ENCODE measurements around the gene LRRC56.

LRRC56 gene

GRCh38 chr11:556662-557256 lies 19.4 kb downstream of the LRRC56 start:
- no peak for DNase-seq (ENCODE audit: low read depth in 2 of 3, low spot score in 2 of 3)

- DNase-seq (ENCODE audit: low read depth in 2 of 3, low spot score in 2 of 3), result no peak
These were observed 20.2 kb downstream of the LRRC56 start for GRCh38 chr11:557328-558132.

- no peak for DNase-seq (ENCODE audit: low read depth in 2 of 3, low spot score in 2 of 3)
These were observed 21.2 kb downstream of the LRRC56 start for GRCh38 chr11:558503-558902.

- DNase-seq (ENCODE audit: low read depth in 2 of 3, low spot score in 2 of 3), result no peak
These were observed 21.8 kb downstream of the LRRC56 start for GRCh38 chr11:559020-559620.

GRCh38 chr11:559712-560304 lies 22.5 kb downstream of the LRRC56 start:
- no peak for DNase-seq (ENCODE audit: low read depth in 2 of 3, low spot score in 2 of 3)

GRCh38 chr11:560305-561147 lies 23.2 kb downstream of the LRRC56 start, which contains the start of the genes LMNTD2 and RASSF7:
TSS of gene LMNTD2 (minus strand) at chr11:560738. CDS start at chr11:560716, 22 bp downstream.
TSS of gene RASSF7 (plus strand) at chr11:560970. CDS start at chr11:561769, 799 bp downstream.
- DNase-seq (ENCODE audit: low read depth in 2 of 3, low spot score in 2 of 3), result peak; percentile 85 to 93 (median 93)

GRCh38 chr11:561148-562003 lies 24.0 kb downstream of the LRRC56 start:
- no peak for DNase-seq (ENCODE audit: low read depth in 2 of 3, low spot score in 2 of 3)

GRCh38 chr11:562046-562645 lies 24.8 kb downstream of the LRRC56 start:
- DNase-seq (ENCODE audit: low read depth in 2 of 3, low spot score in 2 of 3), result no peak

GRCh38 chr11:563066-563811 lies 25.9 kb downstream of the LRRC56 start:
- no peak for DNase-seq (ENCODE audit: low read depth in 2 of 3, low spot score in 2 of 3)

- no peak for DNase-seq (ENCODE audit: low read depth in 2 of 3, low spot score in 2 of 3)
These were observed 26.7 kb downstream of the LRRC56 start for GRCh38 chr11:563812-564578.

GRCh38 chr11:565921-566509 lies 28.7 kb downstream of the LRRC56 start:
- DNase-seq (ENCODE audit: low read depth in 2 of 3, low spot score in 2 of 3), result no peak

- no peak for DNase-seq (ENCODE audit: low read depth in 2 of 3, low spot score in 2 of 3)
These were observed 29.8 kb downstream of the LRRC56 start for GRCh38 chr11:567011-567628.

GRCh38 chr11:567629-568292 lies 30.4 kb downstream of the LRRC56 start:
- DNase-seq (ENCODE audit: low read depth in 2 of 3, low spot score in 2 of 3), result no peak

GRCh38 chr11:568306-569157 lies 31.2 kb downstream of the LRRC56 start:
- DNase-seq (ENCODE audit: low read depth in 2 of 3, low spot score in 2 of 3), result peak; percentile 78 to 91 (median 80)

GRCh38 chr11:569158-569885 lies 32.0 kb downstream of the LRRC56 start:
- DNase-seq (ENCODE audit: low read depth in 2 of 3, low spot score in 2 of 3), result no peak

Data from activated CD8-positive, alpha-beta memory T cell treated with anti-CD3 and anti-CD28 coated beads for 48 hours (primary cell).